ENCODE results near the gene NRF1.
A peak's percentile ranks its signal among the peaks of the same experiment; 100 is the strongest.
"Not testable (repeated sequence)": the region's sequence is repeated elsewhere in the genome, so short reads cannot be mapped to it uniquely, and the experiment has no call there.

The NRF1 gene

DNA sequence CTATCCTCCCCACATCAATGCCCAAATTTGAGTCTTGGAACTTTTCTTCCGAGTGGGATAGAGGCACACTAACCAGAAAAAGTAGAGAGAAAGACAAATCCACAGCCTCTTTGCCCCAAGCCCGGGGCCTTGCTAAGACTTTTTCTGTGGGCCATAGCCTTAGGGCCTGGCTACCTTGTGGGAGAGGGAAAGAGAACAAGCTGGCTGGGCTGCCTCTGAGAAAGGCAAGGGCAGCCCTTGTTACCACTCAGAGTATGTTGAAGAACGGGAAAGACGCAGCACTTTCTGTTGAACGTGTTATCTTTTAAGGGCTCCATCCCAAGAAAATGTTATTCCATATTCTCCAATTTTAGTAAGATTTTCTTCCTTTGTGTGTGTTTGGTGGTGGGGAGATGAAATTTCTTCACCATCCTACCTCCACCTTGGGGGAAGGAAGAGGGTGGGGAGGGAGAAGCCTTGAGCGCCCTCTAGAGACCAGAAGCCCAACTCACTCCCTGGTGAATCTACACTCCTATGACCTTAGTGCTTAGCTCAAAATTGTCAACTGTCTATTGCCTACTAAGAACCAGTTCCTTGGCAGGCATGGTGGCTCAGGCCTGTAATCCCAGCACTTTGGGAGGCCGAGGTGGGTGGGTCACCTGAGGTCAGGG is 3.9 kb upstream of the NRF1 start:
- no peak for DNase-seq (ENCODE audit: low read depth in 2 of 2)

DNA sequence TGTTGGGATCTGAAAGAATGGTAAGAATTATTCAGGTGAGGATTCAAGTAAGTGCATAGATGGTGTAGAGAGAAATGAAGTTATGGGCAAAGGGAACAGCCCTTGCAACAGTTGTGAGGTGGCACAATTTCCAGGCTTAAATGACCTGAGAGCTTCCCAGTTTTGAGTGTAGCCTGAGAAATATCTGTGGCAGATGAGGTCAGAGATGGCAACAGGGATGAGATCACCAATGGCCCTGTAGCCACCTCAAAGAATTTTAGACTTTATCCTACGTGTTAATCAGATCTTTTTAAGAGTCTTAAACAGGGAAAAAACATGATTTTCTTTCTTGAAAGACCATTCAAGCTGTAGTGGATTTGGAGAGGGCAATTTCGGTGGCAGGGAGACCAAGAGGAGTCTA is 1.9 kb upstream of the NRF1 start:
- no peak for DNase-seq (ENCODE audit: low read depth in 2 of 2)

DNA sequence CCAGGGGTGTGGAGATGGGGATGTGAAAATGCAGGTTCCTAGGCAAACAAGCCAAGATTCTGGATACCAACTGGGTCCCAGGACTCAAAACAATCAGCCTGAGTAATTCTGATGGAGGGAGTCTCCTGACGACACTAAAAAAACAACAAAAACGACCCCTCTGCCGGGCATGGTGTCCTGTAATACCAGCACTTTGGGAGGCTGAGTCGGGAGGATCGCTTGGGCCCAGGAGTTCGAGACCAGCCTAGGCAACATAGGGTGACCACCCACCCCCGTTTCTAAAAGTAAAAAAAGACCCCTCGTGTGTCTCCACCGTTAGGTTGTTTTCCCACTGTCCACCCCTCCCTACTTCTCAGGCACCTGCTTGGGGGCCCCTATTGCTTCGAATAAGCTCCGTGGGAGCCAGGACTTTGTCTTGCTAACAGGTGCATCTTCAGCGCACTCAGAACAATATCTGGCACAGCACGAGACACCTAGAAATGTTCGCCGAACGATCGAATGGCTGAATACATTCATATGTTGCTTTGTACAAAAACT is 743 bp upstream of the NRF1 start:
- DNase-seq (ENCODE audit: low read depth in 2 of 2) = no peak

DNA sequence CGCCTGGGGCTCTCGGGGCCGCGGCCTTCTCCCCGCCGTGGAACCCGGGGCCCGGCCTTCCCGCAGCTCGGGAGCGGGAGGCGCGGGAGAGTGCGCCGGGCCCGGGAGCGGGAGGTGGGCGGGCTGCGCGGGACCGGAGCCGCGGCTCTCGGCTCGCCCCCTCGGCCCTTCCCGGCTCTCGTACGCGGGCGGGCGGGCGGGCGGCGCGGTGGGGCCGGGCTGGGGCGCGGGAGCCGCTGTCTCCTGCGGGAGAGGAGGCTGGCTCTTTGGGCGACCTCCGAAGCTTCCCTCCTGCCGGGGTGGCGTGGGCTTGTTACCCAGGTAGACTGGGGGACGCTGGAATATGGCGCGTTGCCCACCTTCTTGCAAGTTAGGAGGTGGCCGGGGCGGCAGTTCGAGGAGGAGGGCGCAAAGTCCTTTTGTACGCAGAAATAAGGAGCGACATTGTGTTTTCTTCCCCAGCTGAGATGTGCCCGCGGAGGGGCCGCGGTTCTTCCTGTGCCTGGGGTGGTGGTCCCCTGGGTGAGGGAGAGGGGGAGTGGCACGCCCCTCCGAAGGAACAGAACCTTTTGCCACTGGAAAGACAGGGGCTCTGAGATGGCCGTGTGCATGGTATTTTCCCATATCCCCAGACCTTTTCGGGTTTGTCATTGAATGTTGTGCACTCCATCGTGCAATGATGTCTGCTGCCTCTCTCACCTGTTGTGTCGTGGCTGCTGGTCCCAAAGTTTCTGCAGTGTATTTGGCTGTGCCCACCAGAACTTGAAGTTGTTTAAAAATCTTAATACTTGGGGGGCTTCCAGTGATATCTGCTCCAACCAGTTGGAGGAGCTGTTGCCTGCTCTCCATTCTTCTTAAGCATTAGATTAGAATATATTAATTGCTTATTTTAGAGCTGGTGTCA is 844 bp downstream of the NRF1 start:
- DNase-seq (ENCODE audit: low read depth in 2 of 2) = peak in 1 of 2 donors; percentile 7

DNA sequence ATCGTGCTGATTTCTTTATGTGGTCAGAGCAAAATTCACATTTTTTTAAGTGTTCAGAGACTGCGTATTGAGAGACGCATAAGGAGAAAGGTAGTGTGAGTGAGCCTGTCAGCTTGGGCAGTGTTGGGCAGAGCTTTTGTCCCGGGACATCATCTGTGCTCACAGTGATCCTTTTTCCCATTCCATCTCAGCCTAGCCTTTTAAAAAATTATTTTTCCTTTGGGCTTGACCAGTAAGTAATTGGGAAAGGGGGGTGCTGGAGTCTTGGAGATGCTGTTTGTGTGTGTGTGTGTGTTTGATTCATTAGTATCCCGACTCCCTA is 1.5 kb downstream of the NRF1 start:
- DNase-seq (ENCODE audit: low read depth in 2 of 2) = no peak

DNA sequence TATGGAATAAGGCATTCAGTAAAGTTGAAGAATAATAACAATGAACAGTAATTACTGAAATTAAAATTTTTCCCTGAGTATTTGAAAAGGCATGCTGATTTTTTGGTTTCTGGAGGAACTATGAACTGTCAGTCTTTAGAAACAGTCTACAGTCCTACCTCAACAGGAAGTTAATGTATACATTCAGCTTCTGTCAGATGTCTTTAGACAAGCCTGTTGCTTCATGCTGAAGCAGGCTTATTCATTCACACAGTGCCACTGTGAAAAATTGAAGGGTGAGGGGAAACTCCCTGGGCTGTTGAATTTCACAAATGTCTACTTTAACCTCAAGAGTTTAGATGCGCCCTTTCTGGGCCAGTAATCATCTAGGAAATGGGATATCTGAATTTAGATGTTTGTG is 3.5 kb downstream of the NRF1 start:
- DNase-seq (ENCODE audit: low read depth in 2 of 2) = no peak

DNA sequence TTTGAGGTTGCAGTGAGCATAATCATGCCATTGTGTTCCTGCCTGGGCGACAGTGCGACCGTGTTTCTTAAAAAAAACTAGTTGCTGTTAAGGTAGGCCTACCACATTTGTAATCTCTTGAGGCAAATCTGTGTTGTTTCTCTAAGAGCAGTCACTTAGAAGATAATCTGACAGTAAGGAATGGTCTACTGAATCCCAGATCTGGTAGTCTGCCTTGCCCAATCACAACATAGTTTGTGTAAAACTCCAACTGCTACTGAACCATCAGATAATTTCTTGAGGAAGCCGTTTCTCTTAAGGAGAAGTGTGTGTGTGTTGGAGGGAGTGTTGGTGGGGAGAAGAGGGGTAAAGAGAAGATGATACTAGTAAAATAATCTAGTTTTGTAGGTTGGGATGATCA is 5.0 kb downstream of the NRF1 start:
- DNase-seq (ENCODE audit: low read depth in 2 of 2) = no peak

DNA sequence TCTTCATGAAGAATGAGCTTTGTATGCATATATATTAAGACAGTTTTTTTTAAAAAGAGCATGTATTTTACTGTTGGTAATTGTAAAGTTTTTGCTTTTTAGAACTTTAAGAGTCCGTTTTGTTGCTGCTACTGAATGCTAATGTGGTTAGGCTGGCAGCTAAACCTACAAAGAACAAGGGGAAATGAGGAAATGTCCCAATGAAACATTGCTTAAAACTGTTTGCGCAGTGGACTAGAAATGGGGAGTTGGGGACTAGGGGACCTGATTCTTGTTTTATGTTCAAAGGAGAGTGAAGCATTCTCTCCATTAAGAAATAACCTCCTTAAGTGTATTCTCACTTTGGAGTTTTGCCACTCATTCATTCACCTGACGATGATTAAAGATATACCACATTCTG is 5.7 kb downstream of the NRF1 start:
- no peak for DNase-seq (ENCODE audit: low read depth in 2 of 2)

DNA sequence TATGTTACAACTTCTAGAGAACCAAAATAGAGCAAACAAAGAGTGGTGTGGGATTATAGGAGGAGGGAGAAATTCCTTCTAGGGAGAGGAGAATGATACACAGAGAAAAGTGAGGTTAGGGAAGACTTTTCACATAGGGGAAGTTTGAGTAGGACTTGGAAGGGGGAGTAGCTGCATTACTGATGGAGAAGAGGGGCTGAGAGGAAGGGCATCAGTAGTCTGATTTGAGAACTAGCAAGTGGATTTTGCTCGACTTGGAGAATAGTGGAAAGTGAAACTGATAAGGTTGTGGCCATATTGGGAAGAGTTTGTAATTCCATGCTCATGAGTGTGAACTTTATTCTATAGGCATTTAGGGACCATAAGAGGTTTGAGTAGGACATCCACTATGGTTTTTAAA is 6.1 kb downstream of the NRF1 start:
- DNase-seq (ENCODE audit: low read depth in 2 of 2) = no peak

DNA sequence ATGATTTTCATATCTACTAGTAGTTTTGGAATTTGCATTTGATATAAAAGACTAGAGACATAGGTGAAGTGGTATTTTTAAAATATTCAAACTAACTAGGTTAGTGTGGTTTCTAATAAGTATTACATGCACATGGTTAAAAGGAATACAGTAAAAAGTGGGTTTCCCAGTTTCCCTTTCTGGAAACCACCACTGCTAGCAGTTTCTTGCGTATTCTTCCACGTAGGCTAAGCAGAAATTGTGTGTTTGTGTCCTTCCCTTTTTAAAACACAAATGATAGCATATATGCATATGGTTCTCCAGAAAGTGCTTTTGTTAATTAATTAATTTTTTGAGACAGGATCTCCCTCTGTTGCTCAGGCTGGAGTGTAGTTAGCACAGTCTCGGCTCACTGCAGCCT is 15.4 kb downstream of the NRF1 start:
- DNase-seq (ENCODE audit: low read depth in 2 of 2) = no peak

DNA sequence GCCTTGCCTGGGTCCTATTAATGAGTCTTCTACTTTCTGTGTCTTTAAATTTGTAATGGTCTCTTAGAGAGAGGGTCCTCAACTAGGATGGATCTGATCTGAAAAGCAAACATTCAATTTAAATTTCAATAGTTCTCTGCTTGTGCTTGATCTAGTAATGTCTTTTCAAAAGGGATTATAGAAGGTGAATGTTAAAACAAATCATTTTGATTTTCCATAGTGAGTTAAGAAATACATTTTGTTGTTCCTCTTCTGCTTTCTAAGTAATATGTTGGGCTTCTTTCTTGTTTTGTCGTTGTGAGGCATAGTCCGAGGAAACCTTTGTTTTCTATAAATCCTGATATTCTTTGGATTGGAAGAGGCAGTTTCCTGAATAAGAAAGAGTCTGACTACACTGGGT is 18.8 kb downstream of the NRF1 start:
- DNase-seq (ENCODE audit: low read depth in 2 of 2) = no peak

DNA sequence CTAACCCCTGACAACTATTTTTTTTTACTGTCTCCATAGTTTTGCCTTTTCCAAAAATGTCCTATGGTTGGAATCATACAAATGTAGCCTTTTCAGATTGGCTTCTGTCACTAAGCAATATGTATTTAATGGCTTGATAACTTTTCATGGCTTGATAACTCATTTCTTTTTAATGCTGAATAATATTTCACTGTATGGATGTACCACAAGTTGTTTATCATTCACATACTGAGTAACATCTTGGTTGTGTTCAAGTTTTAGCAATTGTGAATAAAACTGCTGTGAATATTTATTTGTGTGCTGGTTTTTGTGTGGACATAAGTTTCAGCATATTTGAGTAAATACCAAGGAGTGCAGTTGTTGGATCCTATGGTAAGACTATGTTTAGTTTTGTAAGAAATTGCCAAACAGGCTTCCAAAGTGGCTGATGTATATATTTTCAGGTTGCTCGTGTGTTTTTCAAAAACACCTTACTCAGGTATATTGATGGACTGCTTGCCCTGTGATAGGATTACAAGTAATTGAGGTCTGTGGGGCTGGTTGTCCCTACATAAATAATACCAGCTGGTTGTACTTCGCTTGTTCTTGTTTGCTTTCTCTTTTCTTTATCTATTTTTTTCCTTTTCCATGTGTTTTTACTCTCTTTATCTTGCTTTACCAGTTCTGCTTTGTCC is 23.0 kb downstream of the NRF1 start:
- no peak for DNase-seq (ENCODE audit: low read depth in 2 of 2)

DNA sequence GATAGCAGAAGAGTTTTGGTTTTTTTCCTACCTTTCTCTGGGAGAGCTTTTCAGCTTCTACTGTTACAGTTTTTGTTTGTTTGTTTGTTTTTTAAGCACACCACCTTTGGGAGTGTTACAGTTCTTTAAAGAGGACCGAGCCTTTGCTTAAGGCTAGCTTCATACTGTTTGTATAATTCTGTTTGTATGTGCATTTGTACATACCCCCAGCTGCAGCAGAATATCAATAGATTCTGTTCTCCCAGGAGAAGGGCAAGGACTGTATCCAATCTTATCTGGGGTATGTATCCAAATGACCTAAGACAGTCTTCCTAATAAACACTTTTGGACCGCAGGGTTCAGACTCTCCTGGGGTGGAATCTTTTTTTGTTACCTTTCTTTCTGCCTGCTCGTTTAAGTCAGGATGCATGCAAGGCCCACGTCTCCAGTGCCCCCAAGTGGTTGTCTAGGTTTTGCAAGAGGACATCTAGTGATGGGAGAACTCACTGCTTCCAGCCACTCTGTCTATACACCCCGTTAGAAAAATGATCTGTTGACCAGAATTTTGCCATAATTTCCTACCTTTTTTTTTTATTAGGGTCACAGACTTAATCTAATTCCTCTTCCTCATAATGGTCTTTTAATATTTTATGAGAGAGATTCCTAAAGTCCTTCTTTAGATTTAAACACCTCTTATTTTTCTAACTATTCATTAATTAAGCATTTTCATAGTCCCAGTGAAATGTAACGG is 23.9 kb downstream of the NRF1 start:
- peak; percentile 37 to 41 for DNase-seq (ENCODE audit: low read depth in 2 of 2)

DNA sequence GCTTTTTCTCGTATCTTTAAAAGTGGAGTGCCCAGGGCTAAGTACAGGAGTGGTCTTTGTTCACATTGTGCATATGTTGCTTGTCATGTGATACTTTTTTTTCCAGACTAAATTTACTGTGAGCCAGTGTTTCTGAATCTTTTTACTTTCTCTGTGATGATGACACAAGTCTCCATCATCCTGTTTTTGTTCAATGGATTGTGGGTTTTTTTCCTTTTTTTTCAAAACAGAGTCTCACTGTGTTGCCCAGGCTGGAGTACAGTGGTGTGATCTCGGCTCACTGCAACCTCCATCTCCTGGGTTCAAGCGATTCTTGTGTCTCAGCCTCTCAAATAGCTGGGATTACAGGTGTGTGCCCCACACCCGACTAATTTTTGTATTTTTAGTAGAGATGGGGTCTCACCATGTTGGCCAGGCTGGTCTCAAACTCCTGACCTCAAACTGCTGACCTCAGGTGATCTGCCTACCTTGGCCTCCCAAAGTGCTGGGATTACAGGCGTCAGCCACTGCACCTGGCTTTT is 24.6 kb downstream of the NRF1 start:
- DNase-seq (ENCODE audit: low read depth in 2 of 2) = not testable (repeated sequence)

DNA sequence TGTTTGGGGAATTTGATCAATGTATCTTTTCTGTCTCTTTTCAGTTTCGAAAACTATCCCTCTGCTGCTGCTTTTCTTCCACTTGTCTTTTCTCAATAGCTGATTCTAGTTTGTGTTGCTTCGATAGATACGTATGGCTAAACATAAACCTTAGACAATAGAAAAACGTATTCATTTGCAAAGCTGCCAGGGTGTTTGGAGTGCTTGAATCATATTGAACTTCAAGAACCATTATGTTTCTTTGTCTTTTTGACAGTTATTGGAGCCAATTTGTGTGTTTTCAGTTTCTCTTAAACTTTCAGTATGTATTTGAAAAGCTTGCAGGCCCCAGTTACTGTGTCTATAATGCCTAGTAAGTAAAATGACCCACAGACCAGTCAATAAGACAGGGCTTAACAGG is 25.1 kb downstream of the NRF1 start:
- DNase-seq (ENCODE audit: low read depth in 2 of 2) = no peak

DNA sequence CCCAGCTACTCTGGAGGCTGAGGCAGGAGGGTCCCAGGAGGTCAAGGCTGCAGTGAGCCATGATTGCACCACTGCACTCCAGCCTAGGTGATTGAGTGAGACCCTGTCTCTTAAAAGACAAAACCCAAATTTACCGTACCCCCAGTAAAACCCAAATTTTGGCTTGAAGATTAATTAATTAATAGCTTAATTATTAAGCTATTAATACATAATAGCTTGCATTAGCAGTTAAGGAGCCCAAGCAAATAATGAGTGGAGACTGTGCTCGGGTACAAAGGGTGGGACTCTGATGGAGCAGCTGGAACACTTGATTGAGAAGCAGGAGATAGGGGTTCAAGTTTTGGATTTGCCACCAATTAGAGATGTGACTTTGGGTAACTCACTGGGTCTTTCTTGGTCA is 28.9 kb downstream of the NRF1 start:
- no peak for DNase-seq (ENCODE audit: low read depth in 2 of 2)

DNA sequence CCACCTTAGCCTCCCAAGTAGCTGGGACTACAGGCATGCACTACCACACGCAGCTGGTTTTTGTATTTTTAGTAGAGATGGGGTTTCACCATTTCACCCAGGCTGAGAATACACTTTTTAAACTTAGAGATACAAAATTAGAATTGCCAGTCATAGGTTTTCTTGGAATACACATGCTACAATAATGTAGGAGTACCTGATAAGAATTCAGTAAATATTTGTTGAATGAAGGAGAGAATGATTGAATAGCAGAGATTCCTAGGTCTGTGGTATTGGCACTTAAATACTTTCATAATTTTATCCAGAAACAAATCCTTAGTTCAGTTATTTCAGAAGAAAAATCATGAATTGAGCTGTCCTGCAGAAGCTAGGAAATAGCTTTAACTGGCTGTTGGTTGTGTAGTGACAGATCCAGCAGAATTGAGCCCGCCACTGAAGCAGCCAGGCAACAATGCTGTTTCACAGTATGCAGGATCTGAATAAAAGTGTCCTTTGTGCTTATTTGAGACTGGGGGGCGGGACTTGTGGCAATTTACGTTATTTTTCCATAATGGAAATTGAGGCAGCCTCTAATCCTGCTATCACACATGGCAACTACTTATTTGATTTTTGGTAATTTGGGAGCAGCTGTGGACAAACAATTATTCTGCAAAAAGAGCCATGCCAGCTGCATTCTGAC is 31.5 kb downstream of the NRF1 start:
- DNase-seq (ENCODE audit: low read depth in 2 of 2) = no peak

DNA sequence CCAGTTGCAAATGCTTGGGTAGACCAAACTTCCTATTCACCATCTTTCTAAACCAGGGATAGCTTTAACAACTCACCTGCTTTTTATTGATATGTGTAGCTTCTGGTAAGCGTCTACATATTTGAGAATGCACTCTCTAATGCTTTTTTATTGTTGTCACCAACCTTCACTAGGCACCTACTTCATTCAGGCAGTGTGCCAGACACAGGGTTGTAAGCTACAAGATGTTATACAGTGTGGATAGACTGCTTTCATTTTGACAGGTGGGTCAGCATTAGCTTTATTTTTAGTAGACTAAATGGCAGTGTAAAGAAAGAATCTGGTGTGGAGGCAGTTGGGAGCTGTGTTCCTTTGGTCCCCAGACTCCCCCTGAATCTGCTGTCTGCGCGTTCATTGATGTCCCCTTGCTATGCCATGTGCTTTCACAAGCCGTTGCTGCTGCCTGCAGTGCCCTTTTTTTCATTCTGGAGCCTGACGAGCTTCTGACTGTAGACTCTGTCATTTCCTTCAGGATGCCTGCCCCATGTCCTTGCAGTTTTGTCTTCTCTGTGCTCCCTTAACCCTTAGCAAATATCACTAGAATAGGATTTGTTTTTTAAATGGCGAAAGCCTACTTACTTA is 32.1 kb downstream of the NRF1 start:
- DNase-seq (ENCODE audit: low read depth in 2 of 2) = no peak

DNA sequence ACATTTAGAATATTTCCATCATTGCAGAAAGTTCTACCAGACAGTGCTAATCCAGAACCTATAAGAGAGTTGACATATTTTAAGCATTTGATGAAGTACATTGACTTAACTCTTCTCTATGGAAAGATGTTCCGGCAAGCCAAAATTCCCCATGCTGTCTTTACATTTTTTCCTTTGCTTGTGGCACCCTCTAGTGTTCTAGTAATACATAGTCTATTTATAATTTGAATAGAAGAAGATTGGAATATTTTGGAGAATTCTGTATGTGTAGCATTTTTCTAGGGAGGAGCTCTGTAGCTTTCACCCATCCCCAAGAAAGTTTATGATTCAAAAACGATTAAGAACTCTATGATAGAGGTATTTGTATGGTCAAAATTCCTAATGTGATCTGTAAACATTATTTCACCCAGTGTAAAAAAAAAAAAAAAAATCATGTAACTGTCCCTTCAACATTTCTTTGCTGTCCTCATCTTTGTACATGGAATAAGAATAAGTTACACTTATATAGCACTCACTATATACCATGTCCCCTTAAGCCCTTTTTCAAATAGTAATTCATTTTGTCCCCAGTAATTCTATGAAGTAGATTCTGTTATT is 33.2 kb downstream of the NRF1 start:
- DNase-seq (ENCODE audit: low read depth in 2 of 2) = no peak

DNA sequence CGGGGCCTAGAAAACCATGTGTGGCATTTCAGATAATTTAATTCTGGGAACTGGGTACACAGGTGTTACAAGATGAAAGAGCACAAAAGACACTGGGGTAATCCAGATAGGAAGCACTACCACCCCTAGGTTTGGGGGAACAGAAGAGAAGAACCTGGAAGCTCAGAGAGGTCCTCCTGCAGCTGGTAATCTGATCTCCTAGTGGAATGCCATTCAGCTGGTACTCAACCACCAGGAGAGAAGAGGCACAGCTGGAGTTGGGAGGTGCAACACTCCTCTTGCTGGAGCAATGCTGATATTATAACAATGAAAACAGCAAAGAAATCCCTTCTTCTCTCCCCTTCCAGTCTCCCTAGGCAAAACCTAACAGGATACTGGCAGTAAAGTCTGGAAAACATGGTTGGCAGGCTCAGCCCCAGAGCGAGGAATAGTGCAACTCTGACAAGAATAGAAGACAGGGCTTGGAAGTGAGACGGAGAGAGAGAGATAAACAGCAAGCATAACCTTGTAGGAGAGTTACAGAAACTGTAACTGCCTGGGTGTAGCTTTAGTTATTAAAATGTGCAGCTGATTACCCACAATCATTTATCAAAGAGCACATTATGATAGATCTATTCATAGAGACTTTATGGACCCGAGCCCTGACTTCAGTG is 35.0 kb downstream of the NRF1 start:
- no peak for DNase-seq (ENCODE audit: low read depth in 2 of 2)

Measured in stimulated activated CD8-positive, alpha-beta memory T cell treated with anti-CD3 and anti-CD28 coated beads, Interleukin-2, amount 100 ng/mL, for 1 hour (primary cell).